GM12878 (cell line): Measurements from ENCODE around the gene MAPKBP1. TPM values are rescaled to one million over a fixed set of nuclear protein-coding genes. Genes with fewer than 3 reads are reported as not detected.

ENCODE experiments used
- ATAC-seq: fragments of 200-7000 bp; cut with Tn5 transposase; 3 replicates; pipeline ENCODE4 v1.9.1; 2020; ENCODE audit warnings: mild to moderate bottlenecking, moderate library complexity
- BruUV-seq: library from RNA; stranded (reverse); fragments of 400-500 nt; replicated peaks from 2 replicates; lab custom pipeline; 2021; lab: Mats Ljungman, UMichigan
- CTCF ChIA-PET: fragments of 300-600 bp; sonication (Branson Sonifier 250); formaldehyde crosslinking; extraction: SDS; loops from one replicate; lab custom pipeline; 2021; ENCODE audit warnings: inconsistent platforms; lab: Yijun Ruan, JAX
- POLR2A ChIA-PET: fragments of 350-600 bp; formaldehyde crosslinking; extraction: SDS; loops from one replicate; lab custom pipeline; 2021; ENCODE audit warnings: inconsistent platforms; lab: Charles Lee
- RAD21 ChIA-PET: fragments of 300-600 bp; sonication (Branson Sonifier 250); formaldehyde crosslinking; loops from one replicate; lab custom pipeline; 2023; ENCODE audit warnings: antibody characterized with exemption; ENCODE audit not compliant: unreplicated experiment; lab: Charles Lee
- SMC1A ChIA-PET: fragments of 300-600 bp; sonication (Branson Sonifier 250); formaldehyde crosslinking; loops from one replicate; lab custom pipeline; 2023; ENCODE audit not compliant: unreplicated experiment, uncharacterized antibody; lab: Charles Lee
- DNase-seq: peaks from one replicate; pipeline ENCODE4 v3.0.0-alpha.2; 2011; ENCODE audit warnings: low read depth, low spot score
- FAIRE-seq: peaks from 3 replicates; lab custom pipeline; 2011; peaks lifted over from hg19 to GRCh38; lab: Jason Lieb, UNC
- H2AFZ ChIP-seq: 2 replicates; pipeline ENCODE4 v1.6.0; 2011; ENCODE audit warnings: low read depth, low read length, control low read depth; ENCODE audit not compliant: control insufficient read depth
- H3K27ac ChIP-seq: 2 replicates; pipeline ENCODE4 v1.5.1; 2011; ENCODE audit warnings: control low read depth; ENCODE audit not compliant: control insufficient read depth, insufficient read depth
- H3K27me3 ChIP-seq, 2 experiments: replicated peaks in 1 of 2; 2 replicates each; pipeline versions ENCODE4 v1.6.0 to v1.6.1; 2011; ENCODE audit warnings: low read length in 1 of 2; ENCODE audit not compliant: control insufficient read depth in 2 of 2, insufficient read depth in 2 of 2
- H3K36me3 ChIP-seq, 2 experiments: 2 replicates each; pipeline ENCODE4 v1.5.1; 2011; ENCODE audit warnings: low read length in 1 of 2; ENCODE audit not compliant: control insufficient read depth in 2 of 2, insufficient read depth in 2 of 2
- H3K4me1 ChIP-seq: 2 replicates; pipeline ENCODE4 v1.6.1; 2011; ENCODE audit warnings: mild to moderate bottlenecking, low read length, moderate library complexity, mixed read lengths; ENCODE audit not compliant: control insufficient read depth, insufficient read depth
- H3K4me2 ChIP-seq: 2 replicates; pipeline ENCODE4 v1.6.0; 2011; ENCODE audit warnings: control low read depth; ENCODE audit not compliant: control insufficient read depth, insufficient read depth
- H3K4me3 ChIP-seq: fragments of 200-600 bp; sonication (generic); 2 replicates; pipeline ENCODE4 v1.5.1; 2016
- H3K79me2 ChIP-seq: 2 replicates; pipeline ENCODE4 v1.6.0; 2011; ENCODE audit warnings: low read length; ENCODE audit not compliant: control insufficient read depth, insufficient read depth
- H3K9ac ChIP-seq: 2 replicates; pipeline ENCODE4 v1.8.0; 2011; ENCODE audit warnings: low read length, control low read depth, mixed read lengths; ENCODE audit not compliant: control insufficient read depth, insufficient read depth
- H3K9me3 ChIP-seq: replicated peaks from 3 replicates; pipeline ENCODE4 v1.5.1; 2011; ENCODE audit warnings: mild to moderate bottlenecking, low read length; ENCODE audit not compliant: control insufficient read depth, insufficient read depth
- H4K20me1 ChIP-seq: 2 replicates; pipeline ENCODE4 v1.6.0; 2011; ENCODE audit not compliant: control insufficient read depth, insufficient read depth
- ASH2L ChIP-seq: fragments of 300-600, 200-600 bp; sonication (generic); IDR thresholded peaks from 2 replicates; pipeline ENCODE4 v1.6.1; 2017; ENCODE audit warnings: low read depth, mild to moderate bottlenecking, borderline replicate concordance
- BHLHE40 ChIP-seq, 2 experiments: fragments of 450-650 bp in 1 of 2; IDR thresholded peaks; 2 replicates each; pipeline ENCODE4 v1.6.1; 2011 to 2017; ENCODE audit warnings: low read depth in 2 of 2, borderline replicate concordance in 1 of 2, improper control_type of control experiment in 1 of 2, low read length in 1 of 2, mild to moderate bottlenecking in 1 of 2
- CBX3 ChIP-seq: fragments of 200-600 bp; sonication (generic); IDR thresholded peaks from 2 replicates; pipeline ENCODE4 v1.6.1; 2016; ENCODE audit warnings: low read depth, borderline replicate concordance
- HDAC2 ChIP-seq: fragments of 200-600 bp; sonication (generic); IDR thresholded peaks from 2 replicates; pipeline ENCODE4 v1.6.1; 2017
- KAT2A ChIP-seq: conservative IDR thresholded peaks from 2 replicates; pipeline ENCODE4 v1.6.1; 2011; ENCODE audit warnings: low read depth, low read length; ENCODE audit not compliant: control insufficient read depth
- MEF2A ChIP-seq: IDR thresholded peaks from 2 replicates; pipeline ENCODE4 v1.6.1; 2011; ENCODE audit warnings: low read depth, mild to moderate bottlenecking, low read length, moderate library complexity; ENCODE audit not compliant: insufficient read depth
- SREBF2 ChIP-seq: IDR thresholded peaks from 2 replicates; pipeline ENCODE4 v1.6.1; 2012; ENCODE audit warnings: mild to moderate bottlenecking, low read length
- TAF1 ChIP-seq: IDR thresholded peaks from 2 replicates; pipeline ENCODE4 v1.6.1; 2011; ENCODE audit warnings: mild to moderate bottlenecking, low read depth, low read length, borderline replicate concordance
- YBX1 ChIP-seq: fragments of 450-650 bp; IDR thresholded peaks from 2 replicates; pipeline ENCODE4 v1.6.1; 2016; ENCODE audit warnings: antibody characterized with exemption
- WGBS: methylation state at CpG from one replicate; pipeline ENCODE4 v1.1.6; 2016; ENCODE audit warnings: low lambda C conversion rate; ENCODE audit not compliant: insufficient replicate concordance, insufficient coverage; ENCODE audit errors: missing lambda C conversion rate; 5-methylcytosine and 5-hydroxymethylcytosine counted together
- in situ Hi-C: fragments of 300-500 bp; cut with MboI; formaldehyde crosslinking; loops from 9 replicates; pipeline ENCODE4 v1.14.3; 2018; ENCODE audit warnings: mixed read lengths
- intact Hi-C: fragments of 100-400 bp; cut with micrococcal nuclease; formaldehyde crosslinking; loops from one replicate; pipeline ENCODE4 v1.14.2; 2022; ENCODE audit not compliant: unreplicated experiment
- polyA plus RNA-seq, 11 experiments: library from polyadenylated mRNA; depleted of rRNA in 4 of 11; unstranded in 6 of 11; stranded (reverse) in 5 of 11; fragments of >200 nt; fragmentation: Nextera tagmentation in 4 of 11; fragmentation: Illumina TruSeq in 1 of 11; extraction: Ambion mirVana in 4 of 11; extraction: Trizol in 1 of 11; gene quantifications; 1 replicate in 1 of 11; 2 replicates in 10 of 11; pipeline versions ENCODE4 v1.2.1 to v1.2.3, GENCODE V29; 2011 to 2016; ENCODE audit warnings: inconsistent platforms in 2 of 11, missing spikeins in 2 of 11, low read depth in 1 of 11
- total RNA-seq, 4 experiments: library from RNA; depleted of rRNA in 3 of 4; stranded (reverse); fragments of >200 nt in 3 of 4; fragmentation: Illumina TruSeq in 1 of 4; extraction: Trizol in 1 of 4; gene quantifications; 2 replicates each; pipeline versions ENCODE4 v1.2.1 to v1.2.3, GENCODE V29; 2013 to 2021
- TF ChIP-seq, protein P1 (sequence below): IDR thresholded peaks from 2 replicates; pipeline ENCODE4 v1.6.1; 2011; ENCODE audit warnings: mild to moderate bottlenecking, low read depth, low read length, moderate library complexity; ENCODE audit not compliant: insufficient replicate concordance

The MAPKBP1 gene
- total and polyA plus RNA-seq, 10 of the 15 experiments (the other 5 are each of a cell fraction or from before 2014, with no cell fraction given), result 0.44 to 19.0 (median 7.3) TPM

DNA sequence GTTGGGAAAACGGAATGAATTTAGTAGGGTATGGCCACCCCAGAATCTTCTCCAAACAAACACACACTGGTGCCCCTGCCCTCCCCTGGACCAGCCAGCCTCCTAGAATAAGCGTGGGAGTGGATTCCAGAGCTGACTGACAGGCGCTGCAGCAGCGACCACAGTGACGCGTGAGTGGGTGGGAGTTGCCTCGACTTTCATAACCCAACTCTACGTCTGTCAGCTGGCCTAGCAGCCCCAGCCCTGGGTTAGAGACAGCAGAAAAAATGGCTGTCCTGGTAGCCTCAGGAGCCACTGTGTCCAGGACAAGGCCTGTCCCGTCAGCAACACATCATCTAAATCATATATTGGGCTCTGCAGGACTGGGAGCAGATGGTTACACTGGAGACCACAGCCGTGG is 74.3 kb downstream of the MAPKBP1 start:
- H2AFZ ChIP-seq, result no peak overlapping the region
- intact Hi-C loops, result no loop called here
- ATAC-seq, result no peak
- SMC1A ChIA-PET, result no interaction called here
- H3K4me1 ChIP-seq, result no peaks in the 10 kb centered on the region
- RAD21 ChIA-PET, result no interaction called here
- CTCF ChIA-PET, result no interaction called here
- POLR2A ChIA-PET, result no interaction called here
- TF ChIP-seq SREBF2 (no peak), BHLHE40 (IDR thresholded peaks at IDR 0.05; ENCODE audit: borderline replicate concordance in 1 of 2, low read depth in 2 of 2, low read length in 1 of 2) (no peak)
- TF ChIP-seq, protein P1, sequence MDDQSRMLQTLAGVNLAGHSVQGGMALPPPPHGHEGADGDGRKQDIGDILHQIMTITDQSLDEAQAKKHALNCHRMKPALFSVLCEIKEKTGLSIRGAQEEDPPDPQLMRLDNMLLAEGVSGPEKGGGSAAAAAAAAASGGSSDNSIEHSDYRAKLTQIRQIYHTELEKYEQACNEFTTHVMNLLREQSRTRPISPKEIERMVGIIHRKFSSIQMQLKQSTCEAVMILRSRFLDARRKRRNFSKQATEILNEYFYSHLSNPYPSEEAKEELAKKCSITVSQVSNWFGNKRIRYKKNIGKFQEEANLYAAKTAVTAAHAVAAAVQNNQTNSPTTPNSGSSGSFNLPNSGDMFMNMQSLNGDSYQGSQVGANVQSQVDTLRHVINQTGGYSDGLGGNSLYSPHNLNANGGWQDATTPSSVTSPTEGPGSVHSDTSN, result peak; percentile 28
- no peak for FAIRE-seq
- no peak overlapping the region for H3K9ac ChIP-seq
- no peak overlapping the region for H3K27ac ChIP-seq
- DNase-seq, result no peak
- WGBS, result 53% methylated on average over 10 of the region's 10 CpGs
- BruUV-seq, result no TSS peak
- H3K9me3 ChIP-seq, result no peaks in the 10 kb centered on the region
- in situ Hi-C loops, result no loop called here
- no peak overlapping the region for H3K4me3 ChIP-seq
- H3K79me2 ChIP-seq, result no peaks in the 10 kb centered on the region
- no peaks in the 10 kb centered on the region; a peak in 1 of 4 replicates for H3K36me3 ChIP-seq
- H4K20me1 ChIP-seq, result no peaks in the 10 kb centered on the region; the same call in 1 of the 2 replicates
- H3K27me3 ChIP-seq, result no peaks in the 10 kb centered on the region
- no peak overlapping the region for H3K4me2 ChIP-seq

- WGBS, result 37% methylated on average over 6 of the region's 6 CpGs
These were observed 74.9 kb downstream of the MAPKBP1 start for GRCh38 chr15:41849204-41849603.

More at GRCh38 chr15:41849204-41849603, 74.9 kb downstream of the MAPKBP1 start:
- H3K27ac ChIP-seq, result no peak overlapping the region
- POLR2A ChIA-PET, result no interaction called here
- H4K20me1 ChIP-seq, result no peaks in the 10 kb centered on the region; the same call in 1 of the 2 replicates
- H3K4me1 ChIP-seq, result no peaks in the 10 kb centered on the region
- no TSS peak for BruUV-seq
- FAIRE-seq, result no peak
- no peaks in the 10 kb centered on the region for H3K79me2 ChIP-seq
- TF ChIP-seq MEF2A (no peak), CBX3 (no peak), HDAC2 (no peak), YBX1 (no peak), KAT2A (no peak), TAF1 (no peak), ASH2L (no peak)
- CTCF ChIA-PET, result interaction anchor here (1.1 kb wide), 1 partner anchor 76 kb away, joined by 3 read pairs; no protein-coding TSS in a partner anchor
- DNase-seq, result no peak
- RAD21 ChIA-PET, result no interaction called here
- in situ Hi-C loops (no loop called here), intact Hi-C loops (no loop called here)
- no peak for ATAC-seq
- H2AFZ ChIP-seq, result no peak overlapping the region
- H3K4me3 ChIP-seq, result no peak overlapping the region
- no peaks in the 10 kb centered on the region; a peak in 1 of 4 replicates for H3K36me3 ChIP-seq
- H3K27me3 ChIP-seq, result no peaks in the 10 kb centered on the region
- H3K9ac ChIP-seq, result no peak overlapping the region
- H3K4me2 ChIP-seq, result no peak overlapping the region
- H3K9me3 ChIP-seq, result no peaks in the 10 kb centered on the region
- SMC1A ChIA-PET, result no interaction called here
